Progenitor cell of endocrine pancreas (in vitro differentiated cells): ENCODE results near the gene INCENP. TPM values are rescaled to one million over a fixed set of nuclear protein-coding genes. Genes with fewer than 3 reads are reported as not detected.
A peak's percentile ranks its signal among the peaks of the same experiment; 100 is the strongest.
"Not testable (repeated sequence)": the region's sequence is repeated elsewhere in the genome, so short reads cannot be mapped to it uniquely, and the experiment has no call there.

Experiments
- DNase-seq: peaks from one replicate; pipeline ENCODE4 v3.0.0; 2021; ENCODE audit warnings: low spot score; ENCODE audit not compliant: unreplicated experiment
- H3K27ac Mint-ChIP-seq: 2 replicates; pipeline ENCODE4 v1.8.0; 2021; ENCODE audit warnings: mild to moderate bottlenecking, moderate library complexity, mixed read lengths
- H3K27me3 Mint-ChIP-seq: 2 replicates; pipeline ENCODE4 v1.8.0; 2021; ENCODE audit warnings: mixed read lengths
- H3K36me3 Mint-ChIP-seq: 2 replicates; pipeline ENCODE4 v1.8.0; 2022; ENCODE audit warnings: mixed read lengths; ENCODE audit not compliant: insufficient read depth
- H3K4me1 Mint-ChIP-seq: 2 replicates; pipeline ENCODE4 v1.8.0; 2021; ENCODE audit warnings: low read depth, mixed read lengths
- H3K4me3 Mint-ChIP-seq: 2 replicates; pipeline ENCODE4 v1.8.0; 2021; ENCODE audit warnings: low read depth, mild to moderate bottlenecking, moderate library complexity, mixed read lengths
- H3K9me3 Mint-ChIP-seq: 2 replicates; pipeline ENCODE4 v1.8.0; 2021; ENCODE audit warnings: low read depth, mixed read lengths
- long read RNA-seq: library from polyadenylated mRNA; unstranded; transcript quantifications from one replicate; pipeline ENCODE4 v2.0.0, GENCODE V29; 2020
- total RNA-seq: library from RNA; stranded (reverse); gene quantifications from 2 replicates; pipeline ENCODE4 v1.2.1, GENCODE V29; 2021
- TF ChIP-seq, protein P1 (sequence below): fragments of 200-600 bp; sonication (generic); IDR thresholded peaks from one replicate; pipeline ENCODE4 v1.5.0; 2021; ENCODE audit warnings: antibody characterized with exemption, mild to moderate bottlenecking; ENCODE audit not compliant: unreplicated experiment

The INCENP gene
- 58.0 and 60.5 TPM in 2 replicates for total RNA-seq
- long read RNA-seq, partial matches to known transcripts = 2 of 5 reads
- long read RNA-seq, other reads (novel, unspliced or antisense) = 3 of 5 reads

DNA sequence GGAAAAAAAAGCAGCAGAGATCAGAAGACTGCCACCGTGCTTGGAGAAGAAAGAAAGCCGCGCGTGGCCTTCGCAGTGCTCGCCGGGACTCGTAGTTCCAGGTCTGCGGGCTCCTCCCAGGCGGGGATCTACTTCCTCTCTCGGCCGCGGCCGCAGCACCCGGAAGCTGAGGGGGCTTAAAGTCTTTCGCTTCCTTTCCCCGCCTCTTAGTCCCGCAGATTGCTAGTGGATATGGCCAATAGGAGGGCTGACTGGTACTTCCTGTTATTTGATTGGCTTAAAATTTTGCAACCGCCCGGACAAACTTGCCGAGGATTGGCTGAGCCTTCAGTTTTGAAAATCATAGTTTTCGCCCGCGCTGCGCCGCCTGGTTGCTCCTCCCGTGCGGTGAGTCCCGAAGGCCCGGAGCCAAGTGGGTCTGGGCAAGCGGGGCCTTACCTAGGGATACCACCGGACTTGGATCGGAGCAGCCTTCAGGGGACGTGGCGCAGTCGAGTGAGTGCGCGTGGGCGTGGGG lies at the start of gene INCENP:
TSS of gene INCENP (plus strand) at position 343 of the 517 bp plus-strand sequence. CDS start 4,151 bp downstream, outside the sequence.
- H3K4me1 Mint-ChIP-seq = peaks cover 24% of the 10 kb centered on the region
- H3K9me3 Mint-ChIP-seq = no peaks in the 10 kb centered on the region
- TF ChIP-seq, protein P1, sequence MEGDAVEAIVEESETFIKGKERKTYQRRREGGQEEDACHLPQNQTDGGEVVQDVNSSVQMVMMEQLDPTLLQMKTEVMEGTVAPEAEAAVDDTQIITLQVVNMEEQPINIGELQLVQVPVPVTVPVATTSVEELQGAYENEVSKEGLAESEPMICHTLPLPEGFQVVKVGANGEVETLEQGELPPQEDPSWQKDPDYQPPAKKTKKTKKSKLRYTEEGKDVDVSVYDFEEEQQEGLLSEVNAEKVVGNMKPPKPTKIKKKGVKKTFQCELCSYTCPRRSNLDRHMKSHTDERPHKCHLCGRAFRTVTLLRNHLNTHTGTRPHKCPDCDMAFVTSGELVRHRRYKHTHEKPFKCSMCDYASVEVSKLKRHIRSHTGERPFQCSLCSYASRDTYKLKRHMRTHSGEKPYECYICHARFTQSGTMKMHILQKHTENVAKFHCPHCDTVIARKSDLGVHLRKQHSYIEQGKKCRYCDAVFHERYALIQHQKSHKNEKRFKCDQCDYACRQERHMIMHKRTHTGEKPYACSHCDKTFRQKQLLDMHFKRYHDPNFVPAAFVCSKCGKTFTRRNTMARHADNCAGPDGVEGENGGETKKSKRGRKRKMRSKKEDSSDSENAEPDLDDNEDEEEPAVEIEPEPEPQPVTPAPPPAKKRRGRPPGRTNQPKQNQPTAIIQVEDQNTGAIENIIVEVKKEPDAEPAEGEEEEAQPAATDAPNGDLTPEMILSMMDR = no peak
- H3K4me3 Mint-ChIP-seq = peak within 1 kb of the TSS; percentile 96
- peak; percentile 89 for DNase-seq
- H3K36me3 Mint-ChIP-seq = no peaks in the 10 kb centered on the region
- H3K27me3 Mint-ChIP-seq = no peaks in the 10 kb centered on the region
- H3K27ac Mint-ChIP-seq = peak within 1 kb of the TSS; percentile 95

DNA sequence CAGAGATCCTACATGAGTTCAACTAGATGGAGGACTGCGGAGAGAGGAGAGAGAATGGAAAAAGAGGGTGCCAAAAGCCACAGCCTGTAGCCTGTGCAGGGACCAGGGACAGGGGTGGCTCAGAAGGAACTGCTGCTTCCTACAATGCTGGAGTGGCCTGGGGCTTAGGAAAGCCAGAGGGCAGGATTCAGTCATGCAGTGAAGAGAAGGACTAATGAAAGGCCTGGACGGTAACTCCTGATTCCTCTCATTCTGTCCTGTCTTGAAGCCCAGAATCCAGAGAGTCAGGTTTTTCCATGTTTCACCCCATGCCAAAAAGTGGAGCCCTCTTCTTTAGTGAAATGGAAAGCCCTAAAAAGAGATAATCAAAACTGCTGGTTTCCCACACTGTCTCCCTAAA lies 48.4 kb upstream of the INCENP start:
- TF ChIP-seq, protein P1 = no peak
- Mint-ChIP-seq H3K9me3 (no peaks in the 10 kb centered on the region), H3K4me1 (no peaks in the 10 kb centered on the region), H3K27me3 (no peaks in the 10 kb centered on the region), H3K4me3 (no peak overlapping the region), H3K27ac (no peak overlapping the region), H3K36me3 (no peaks in the 10 kb centered on the region)
- DNase-seq = no peak

DNA sequence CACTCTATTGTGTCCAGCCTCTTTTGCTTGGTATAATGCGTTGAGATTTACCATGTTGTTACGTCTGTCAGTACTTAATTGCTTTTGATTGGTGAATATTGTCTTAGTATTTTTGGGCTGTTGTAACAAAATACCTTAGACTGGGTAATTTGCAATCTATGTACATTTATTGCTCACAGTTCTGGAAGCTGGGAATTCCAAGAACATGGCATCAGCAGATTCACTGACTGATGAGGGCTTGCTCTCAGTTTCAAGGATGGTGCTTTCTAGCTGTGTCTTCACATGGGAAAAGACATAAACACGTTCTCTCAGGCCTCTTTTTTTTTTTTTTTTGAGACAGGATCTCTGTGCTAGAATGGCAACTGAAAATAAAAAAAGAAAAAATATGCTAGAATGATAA lies 46.7 kb upstream of the INCENP start:
- H3K4me3 Mint-ChIP-seq = no peak overlapping the region
- TF ChIP-seq, protein P1 = no peak
- H3K36me3 Mint-ChIP-seq = no peaks in the 10 kb centered on the region
- no peak overlapping the region for H3K27ac Mint-ChIP-seq
- no peaks in the 10 kb centered on the region for H3K27me3 Mint-ChIP-seq
- H3K9me3 Mint-ChIP-seq = no peaks in the 10 kb centered on the region
- DNase-seq = no peak
- no peaks in the 10 kb centered on the region for H3K4me1 Mint-ChIP-seq

DNA sequence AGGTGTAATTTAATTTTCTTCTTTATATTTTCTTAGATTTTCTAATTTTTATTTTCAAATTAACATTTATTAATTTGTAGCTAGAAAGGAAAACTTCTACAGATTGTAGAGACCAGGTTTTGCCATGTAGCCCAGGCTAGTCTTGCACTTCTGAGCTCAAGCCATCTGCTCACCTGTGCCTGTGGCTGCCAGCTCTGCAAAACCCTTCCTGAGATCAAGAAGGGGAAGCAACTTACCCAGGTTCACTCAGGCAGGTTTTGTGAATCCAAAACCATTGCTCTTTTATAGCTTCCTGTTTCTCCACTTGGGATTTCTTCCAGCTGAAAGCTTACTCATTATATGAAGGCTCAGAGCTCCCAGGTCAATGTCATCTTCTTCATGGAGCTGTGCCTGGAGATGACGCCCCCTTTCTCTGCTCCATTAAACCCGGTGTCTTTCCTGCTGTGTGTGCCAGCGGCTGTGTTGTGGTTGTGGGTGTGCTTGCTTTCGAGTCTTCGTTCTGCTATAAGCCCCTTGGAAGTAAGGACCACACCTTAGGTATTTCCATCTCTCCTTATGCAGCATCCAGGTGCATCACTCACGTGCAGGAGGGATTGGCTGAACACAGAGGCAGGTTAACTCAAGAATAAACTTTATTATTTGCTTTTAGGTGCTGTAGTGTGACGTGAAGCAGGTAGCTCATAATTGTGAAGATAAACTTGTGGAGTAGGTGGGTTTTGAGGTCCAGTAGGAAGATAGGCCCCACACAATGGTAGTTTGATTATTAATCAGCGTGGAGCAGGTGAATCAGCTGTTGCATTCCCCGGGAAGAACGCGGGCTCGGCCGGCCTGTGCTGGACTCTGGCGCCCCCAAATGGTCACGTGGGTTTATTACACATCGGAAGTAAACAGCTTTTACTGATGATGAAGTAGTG lies 42.2 kb upstream of the INCENP start:
- Mint-ChIP-seq H3K9me3 (no peaks in the 10 kb centered on the region), H3K27me3 (no peaks in the 10 kb centered on the region), H3K27ac (peak overlapping the region; percentile 47), H3K4me1 (no peaks in the 10 kb centered on the region), H3K4me3 (no peak overlapping the region), H3K36me3 (no peaks in the 10 kb centered on the region)
- DNase-seq = peak; percentile 82
- TF ChIP-seq, protein P1 = peak; percentile 95

DNA sequence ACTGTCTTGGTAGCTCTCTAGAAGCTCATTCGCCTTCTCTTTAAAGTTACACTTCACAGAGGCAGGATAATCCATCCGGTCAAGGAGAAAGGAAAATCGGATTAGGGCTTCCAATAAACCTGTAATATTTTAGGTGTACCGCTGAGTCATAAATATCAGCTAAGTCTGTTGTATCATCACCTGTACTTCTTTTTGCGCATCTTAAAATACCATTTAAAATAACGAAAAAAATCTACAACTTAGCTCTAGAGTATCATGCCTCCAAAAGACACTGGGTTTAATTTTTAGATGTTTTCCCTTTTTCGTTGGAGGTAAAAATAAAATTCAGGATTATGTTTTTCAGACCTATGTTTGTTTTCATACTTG lies 41.5 kb upstream of the INCENP start:
- TF ChIP-seq, protein P1 = no peak
- H3K9me3 Mint-ChIP-seq = no peaks in the 10 kb centered on the region
- H3K4me1 Mint-ChIP-seq = no peaks in the 10 kb centered on the region
- H3K4me3 Mint-ChIP-seq = no peak overlapping the region
- H3K27ac Mint-ChIP-seq = no peak overlapping the region
- H3K27me3 Mint-ChIP-seq = no peaks in the 10 kb centered on the region
- no peak for DNase-seq
- no peaks in the 10 kb centered on the region for H3K36me3 Mint-ChIP-seq

DNA sequence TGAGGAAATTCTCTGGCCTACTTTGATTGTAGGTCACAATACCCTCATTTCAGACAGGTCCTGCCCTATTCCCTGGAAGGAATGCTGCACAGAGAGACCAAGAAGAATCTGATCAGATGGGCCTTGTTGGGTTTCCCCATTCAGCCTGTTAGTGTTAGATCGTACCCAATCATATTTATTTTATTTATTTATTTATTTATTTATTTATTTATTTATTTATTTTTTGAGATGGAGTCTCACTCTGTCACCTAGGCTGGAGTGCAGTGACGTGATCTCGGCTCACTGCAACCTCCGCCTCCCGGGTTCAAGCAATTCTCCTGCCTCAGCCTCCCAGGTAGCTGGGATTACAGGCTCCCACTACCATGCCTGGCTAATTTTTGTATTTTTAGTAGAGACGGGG lies 39.0 kb upstream of the INCENP start:
- not testable (repeated sequence) for H3K4me3 Mint-ChIP-seq, DNase-seq, H3K9me3 Mint-ChIP-seq, H3K4me1 Mint-ChIP-seq, H3K27me3 Mint-ChIP-seq, H3K36me3 Mint-ChIP-seq, H3K27ac Mint-ChIP-seq
